Vagina (tissue), 2 donors: ENCODE measurements around the gene GRHPR.

ENCODE experiments used
- CTCF ChIP-seq, 3 experiments: fragments of 450-650 bp in 2 of 3; fragments of 200-600 bp in 1 of 3; sonication (generic) in 1 of 3; IDR thresholded peaks; one replicate each; pipeline ENCODE4 v1.5.1; 2017 to 2019; ENCODE audit warnings: antibody characterized with exemption in 3 of 3, mild to moderate bottlenecking in 2 of 3, moderate library complexity in 2 of 3
- POLR2AphosphoS5 ChIP-seq, 2 donors: sonication (generic); formaldehyde crosslinking; IDR thresholded peaks; one replicate each; pipeline ENCODE4 v1.9.0; 2017; ENCODE audit warnings: antibody characterized with exemption in 2 of 2, mild to moderate bottlenecking in 2 of 2, low read depth in 1 of 2; ENCODE audit not compliant: insufficient read depth in 1 of 2

DNA sequence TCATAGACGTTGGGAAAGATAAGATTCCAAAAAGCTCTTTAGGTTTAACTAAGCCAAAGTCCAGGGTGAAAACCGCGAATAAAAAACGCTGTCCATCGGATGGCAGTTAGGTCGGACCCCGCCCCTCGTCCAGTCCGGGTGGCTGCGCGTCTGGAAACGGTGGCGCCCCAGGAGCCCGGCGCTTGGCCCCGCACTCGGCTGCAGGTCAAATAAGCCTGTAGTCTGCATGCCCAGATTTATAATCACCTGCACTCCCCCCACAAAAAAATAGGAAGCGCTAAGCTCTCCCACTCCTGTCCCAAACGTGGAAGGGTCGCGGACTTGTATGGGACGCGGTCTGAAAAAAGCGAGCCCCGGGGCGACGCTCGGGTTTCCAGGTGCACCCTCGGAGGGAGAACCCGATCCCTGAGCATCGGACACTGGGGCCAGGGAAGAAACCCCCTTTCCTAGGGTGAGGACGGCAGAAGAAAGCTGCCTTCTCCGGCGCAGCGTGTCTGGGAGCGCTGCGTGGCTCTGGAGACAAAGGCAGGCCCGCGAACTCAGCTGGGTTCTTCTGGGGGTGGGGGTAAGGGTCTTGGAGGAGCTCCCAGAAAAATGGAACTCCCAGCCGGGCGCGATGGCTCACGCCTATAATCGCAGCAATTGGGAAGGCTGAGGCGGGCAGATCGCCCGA, 43.7 kb downstream of the GRHPR start:
- no peak for TF ChIP-seq CTCF (IDR thresholded peaks at IDR 0.05)
- TF ChIP-seq POLR2AphosphoS5 (IDR thresholded peaks at IDR 0.05; ENCODE audit: insufficient read depth in 1 of 2, low read depth in 1 of 2), result peak in 1 of 2 donors; percentile 29
